PFSK-1 (cell line): Measurements from ENCODE around the gene LGALS7.

Source experiments
- POLR2AphosphoS5 ChIP-seq: IDR thresholded peaks from 2 replicates; pipeline ENCODE4 v1.6.1; 2012; ENCODE audit warnings: low read depth, mild to moderate bottlenecking, control low read depth, low read length, moderate library complexity
- TAF1 ChIP-seq: IDR thresholded peaks from 2 replicates; pipeline ENCODE4 v1.6.1; 2012; ENCODE audit warnings: low read length, control low read depth, borderline replicate concordance; ENCODE audit not compliant: insufficient read depth
- TF ChIP-seq, protein P1 (sequence below), 2 experiments: IDR thresholded peaks; 2 replicates each; pipeline versions ENCODE4 v1.6.1 to v1.8.0; 2011 to 2012; ENCODE audit warnings: low read depth in 2 of 2, low read length in 2 of 2, control low read depth in 1 of 2, inconsistent platforms in 1 of 2, mild to moderate bottlenecking in 1 of 2, moderate library complexity in 1 of 2; ENCODE audit not compliant: insufficient read depth in 1 of 2

DNA sequence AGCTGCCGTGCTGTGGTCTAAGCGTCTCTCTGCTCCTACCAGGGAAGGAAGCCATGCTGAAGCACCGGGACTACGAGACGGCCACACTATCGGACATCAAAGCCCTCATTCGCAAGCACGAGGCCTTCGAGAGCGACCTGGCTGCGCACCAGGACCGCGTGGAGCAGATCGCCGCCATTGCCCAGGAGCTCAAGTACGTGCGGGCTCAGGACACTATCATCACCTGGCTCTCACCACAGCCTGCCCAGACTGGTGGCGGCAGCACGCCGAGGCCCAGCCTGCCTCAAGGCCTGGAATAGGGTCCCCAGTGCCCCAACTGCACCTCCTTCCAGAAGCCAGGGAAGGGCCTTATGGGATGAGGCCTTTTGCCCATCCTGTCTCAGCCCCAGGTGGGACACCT, 51.8 kb downstream of the LGALS7 start:
- TF ChIP-seq, protein P1, sequence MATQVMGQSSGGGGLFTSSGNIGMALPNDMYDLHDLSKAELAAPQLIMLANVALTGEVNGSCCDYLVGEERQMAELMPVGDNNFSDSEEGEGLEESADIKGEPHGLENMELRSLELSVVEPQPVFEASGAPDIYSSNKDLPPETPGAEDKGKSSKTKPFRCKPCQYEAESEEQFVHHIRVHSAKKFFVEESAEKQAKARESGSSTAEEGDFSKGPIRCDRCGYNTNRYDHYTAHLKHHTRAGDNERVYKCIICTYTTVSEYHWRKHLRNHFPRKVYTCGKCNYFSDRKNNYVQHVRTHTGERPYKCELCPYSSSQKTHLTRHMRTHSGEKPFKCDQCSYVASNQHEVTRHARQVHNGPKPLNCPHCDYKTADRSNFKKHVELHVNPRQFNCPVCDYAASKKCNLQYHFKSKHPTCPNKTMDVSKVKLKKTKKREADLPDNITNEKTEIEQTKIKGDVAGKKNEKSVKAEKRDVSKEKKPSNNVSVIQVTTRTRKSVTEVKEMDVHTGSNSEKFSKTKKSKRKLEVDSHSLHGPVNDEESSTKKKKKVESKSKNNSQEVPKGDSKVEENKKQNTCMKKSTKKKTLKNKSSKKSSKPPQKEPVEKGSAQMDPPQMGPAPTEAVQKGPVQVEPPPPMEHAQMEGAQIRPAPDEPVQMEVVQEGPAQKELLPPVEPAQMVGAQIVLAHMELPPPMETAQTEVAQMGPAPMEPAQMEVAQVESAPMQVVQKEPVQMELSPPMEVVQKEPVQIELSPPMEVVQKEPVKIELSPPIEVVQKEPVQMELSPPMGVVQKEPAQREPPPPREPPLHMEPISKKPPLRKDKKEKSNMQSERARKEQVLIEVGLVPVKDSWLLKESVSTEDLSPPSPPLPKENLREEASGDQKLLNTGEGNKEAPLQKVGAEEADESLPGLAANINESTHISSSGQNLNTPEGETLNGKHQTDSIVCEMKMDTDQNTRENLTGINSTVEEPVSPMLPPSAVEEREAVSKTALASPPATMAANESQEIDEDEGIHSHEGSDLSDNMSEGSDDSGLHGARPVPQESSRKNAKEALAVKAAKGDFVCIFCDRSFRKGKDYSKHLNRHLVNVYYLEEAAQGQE (IDR thresholded peaks at IDR 0.05; ENCODE audit: insufficient read depth in 1 of 2, low read depth in 2 of 2, low read length in 2 of 2): no peak
- TF ChIP-seq POLR2AphosphoS5 (no peak), TAF1 (no peak)
